Gastroesophageal sphincter (tissue), 4 donors: ENCODE data around the gene GGCX. TPM values are rescaled to one million over a fixed set of nuclear protein-coding genes. Genes with fewer than 3 reads are reported as not detected.
"Not testable (repeated sequence)": the region's sequence is repeated elsewhere in the genome, so short reads cannot be mapped to it uniquely, and the experiment has no call there.

Experiments
- ATAC-seq: fragments of 150-250 bp; one replicate; pipeline ENCODE4 v1.9.1; 2016; ENCODE audit warnings: mild to moderate bottlenecking, moderate library complexity
- H3K27ac ChIP-seq, 4 donors: fragments of 200-600 bp; sonication (generic) in 3 of 4; 1 replicate in 3 of 4; 2 replicates in 1 of 4; pipeline ENCODE4 v1.5.1; 2016 to 2019
- H3K27me3 ChIP-seq: fragments of 200-600 bp; sonication (generic); one replicate; pipeline ENCODE4 v1.5.1; 2019
- H3K36me3 ChIP-seq, 2 donors: fragments of 200-600 bp; sonication (generic); one replicate each; pipeline ENCODE4 v1.5.1; 2019; ENCODE audit warnings: control low read depth in 1 of 2
- H3K4me1 ChIP-seq, 3 donors: fragments of 200-600 bp; sonication (generic); 1 replicate in 2 of 3; 2 replicates in 1 of 3; pipeline ENCODE4 v1.5.1; 2016 to 2019; ENCODE audit warnings: control low read depth in 2 of 3
- H3K4me3 ChIP-seq, 2 donors: fragments of 200-600 bp; sonication (generic); one replicate each; pipeline ENCODE4 v1.5.1; 2019; ENCODE audit warnings: mild to moderate bottlenecking in 1 of 2, moderate library complexity in 1 of 2
- H3K9me3 ChIP-seq, 3 donors: fragments of 200-600 bp; sonication (generic); one replicate each; pipeline ENCODE4 v1.5.1; 2017 to 2019; ENCODE audit warnings: control low read depth in 2 of 3
- CTCF ChIP-seq, 4 experiments: fragments of 200-600 bp in 2 of 4; fragments of 450-650 bp in 2 of 4; sonication (generic) in 1 of 4; IDR thresholded peaks; one replicate each; pipeline ENCODE4 v1.5.1; 2017 to 2019; ENCODE audit warnings: antibody characterized with exemption in 4 of 4, mild to moderate bottlenecking in 2 of 4, moderate library complexity in 2 of 4
- EP300 ChIP-seq: sonication (generic); formaldehyde crosslinking; IDR thresholded peaks from one replicate; pipeline ENCODE4 v1.6.1; 2017; ENCODE audit warnings: antibody characterized with exemption, mild to moderate bottlenecking
- POLR2A ChIP-seq, 2 donors: fragments of 450-650 bp; IDR thresholded peaks; one replicate each; pipeline ENCODE4 v1.6.1; 2017; ENCODE audit warnings: antibody characterized with exemption in 2 of 2, mild to moderate bottlenecking in 2 of 2, moderate library complexity in 1 of 2
- POLR2AphosphoS5 ChIP-seq: sonication (generic); formaldehyde crosslinking; IDR thresholded peaks from one replicate; pipeline ENCODE4 v1.6.1; 2017; ENCODE audit warnings: antibody characterized with exemption
- WGBS, 2 donors: methylation state at CpG; one replicate each; pipeline ENCODE4 v1.1.5; 2018; ENCODE audit warnings: low coverage in 1 of 2; 5-methylcytosine and 5-hydroxymethylcytosine counted together
- total RNA-seq, 4 donors: library from RNA; depleted of rRNA; stranded (reverse); fragments of >200 nt; gene quantifications; one replicate each; pipeline ENCODE4 v1.1.0, GENCODE V29; 2016

GGCX gene
- total RNA-seq, 4 donors from 2014 or later, result 16.2 to 29.3 (median 24.3) TPM

GRCh38 chr2:85575739-85576138 lies 14.4 kb upstream of the GGCX start:
- 84 to 88% methylated on average over 6 to 8 of the region's 8 CpGs for WGBS, 2 donors
- no peaks in the 10 kb centered on the region for H3K27me3 ChIP-seq
- no peak for ATAC-seq

GRCh38 chr2:85566265-85566664 lies 5.0 kb upstream of the GGCX start:
- Histone ChIP-seq H3K4me1 (peaks cover 0 to 6% (median 0%) of the 10 kb centered on the region in 3 donors), H3K27me3 (no peaks in the 10 kb centered on the region), H3K4me3 (no peak overlapping the region), H3K9me3 (no peaks in the 10 kb centered on the region), H3K27ac (no peak overlapping the region), H3K36me3 (no peaks in the 10 kb centered on the region)
- TF ChIP-seq CTCF (IDR thresholded peaks at IDR 0.05), result no peak
- no peak for TF ChIP-seq EP300
- TF ChIP-seq POLR2AphosphoS5, result no peak
- TF ChIP-seq POLR2A (IDR thresholded peaks at IDR 0.05), result no peak
- no peak for ATAC-seq
- 77 to 80% methylated on average over 4 of the region's 4 CpGs for WGBS, 2 donors

More at GRCh38 chr2:85575739-85576138, 14.4 kb upstream of the GGCX start:
- no peaks in the 10 kb centered on the region for H3K36me3 ChIP-seq
- no peaks in the 10 kb centered on the region for H3K9me3 ChIP-seq
- no peak for TF ChIP-seq CTCF (IDR thresholded peaks at IDR 0.05)
- TF ChIP-seq POLR2AphosphoS5, result no peak
- no peak for TF ChIP-seq EP300
- TF ChIP-seq POLR2A (IDR thresholded peaks at IDR 0.05), result no peak
- no peak overlapping the region for H3K4me3 ChIP-seq
- peaks cover 0 to 44% (median 18%) of the 10 kb centered on the region in 3 donors for H3K4me1 ChIP-seq
- no peak overlapping the region for H3K27ac ChIP-seq

GRCh38 chr2:85564144-85564563 lies 2.9 kb upstream of the GGCX start:
- Histone ChIP-seq H3K27me3 (no peaks in the 10 kb centered on the region), H3K36me3 (peaks cover 0 to under 1% of the 10 kb centered on the region in 2 donors), H3K4me3 (no peak overlapping the region), H3K9me3 (no peaks in the 10 kb centered on the region), H3K4me1 (peaks cover 0 to 25% (median 10%) of the 10 kb centered on the region in 3 donors), H3K27ac (no peak overlapping the region)
- no peak for TF ChIP-seq POLR2A (IDR thresholded peaks at IDR 0.05)
- TF ChIP-seq POLR2AphosphoS5, result no peak
- no peak for TF ChIP-seq EP300
- no peak for TF ChIP-seq CTCF (IDR thresholded peaks at IDR 0.05)
- 67 to 83% methylated on average over 1 to 4 of the region's 5 CpGs for WGBS, 2 donors
- no peak for ATAC-seq

GRCh38 chr2:85560812-85561279 lies 447 bp downstream of the GGCX start:
- H3K36me3 ChIP-seq, result peaks cover 0 to 32% of the 10 kb centered on the region in 2 donors
- H3K27ac ChIP-seq, result peak overlapping the region; percentile 70 to 90 (median 88)
- 0 to 5% methylated on average over 2 to 5 of the region's 14 CpGs for WGBS, 2 donors
- no peaks in the 10 kb centered on the region for H3K27me3 ChIP-seq
- ATAC-seq, result no peak
- H3K9me3 ChIP-seq, result no peaks in the 10 kb centered on the region
- peaks cover 0 to 30% (median 10%) of the 10 kb centered on the region in 3 donors for H3K4me1 ChIP-seq
- no peak for TF ChIP-seq CTCF (IDR thresholded peaks at IDR 0.05)
- no peak for TF ChIP-seq POLR2AphosphoS5
- TF ChIP-seq EP300, result no peak
- no peak for TF ChIP-seq POLR2A (IDR thresholded peaks at IDR 0.05)
- peak overlapping the region; percentile 77 to 82 for H3K4me3 ChIP-seq

- peaks cover 0 to 30% (median 10%) of the 10 kb centered on the region in 3 donors for H3K4me1 ChIP-seq
- 78 to 85% methylated on average over 8 to 9 of the region's 12 CpGs for WGBS, 2 donors
- not testable (repeated sequence) for H3K9me3 ChIP-seq, H3K27me3 ChIP-seq, ATAC-seq
- peak overlapping the region in 2 of 4 donors; percentile 88 to 90 for H3K27ac ChIP-seq
- H3K36me3 ChIP-seq, result peaks cover 0 to 36% of the 10 kb centered on the region in 2 donors
- H3K4me3 ChIP-seq, result peak overlapping the region; percentile 77 to 82
These were observed 928 bp downstream of the GGCX start for GRCh38 chr2:85560403-85560726.
